HCT116 (cell line): ENCODE measurements around the gene SART3.

Source experiments
- CEBPB ChIP-seq: IDR thresholded peaks from 2 replicates; pipeline ENCODE4 v1.6.1; 2012; ENCODE audit warnings: low read depth
- CTCF ChIP-seq, 3 experiments: fragments of 200-600 bp in 1 of 3; sonication (generic) in 1 of 3; IDR thresholded peaks in 2 of 3; conservative IDR thresholded peaks in 1 of 3; 2 replicates each; pipeline ENCODE4 v1.5.1; 2012 to 2017; ENCODE audit warnings: low read depth in 2 of 3, low read length in 2 of 3, antibody characterized with exemption in 1 of 3, borderline replicate concordance in 1 of 3, control low read depth in 1 of 3, mild to moderate bottlenecking in 1 of 3, mixed read lengths in 1 of 3, mixed run types in 1 of 3, moderate library complexity in 1 of 3; ENCODE audit not compliant: insufficient read depth in 1 of 3
- EZH2 ChIP-seq: fragments of 200-600 bp; sonication (generic); IDR thresholded peaks from 2 replicates; pipeline ENCODE4 v1.6.1; 2017; ENCODE audit warnings: antibody characterized with exemption, mixed run types
- POLR2A ChIP-seq: IDR thresholded peaks from 2 replicates; pipeline ENCODE4 v1.7.0; 2011; ENCODE audit warnings: borderline replicate concordance; ENCODE audit not compliant: insufficient read depth, insufficient read length; ENCODE audit errors: extremely low read depth
- POLR2AphosphoS5 ChIP-seq: IDR thresholded peaks from 2 replicates; pipeline ENCODE4 v1.6.1; 2011; ENCODE audit warnings: mild to moderate bottlenecking, low read depth, low read length, moderate library complexity
- RAD21 ChIP-seq: IDR thresholded peaks from 2 replicates; pipeline ENCODE4 v1.6.1; 2012; ENCODE audit warnings: low read depth, mild to moderate bottlenecking
- SP1 ChIP-seq: IDR thresholded peaks from 2 replicates; pipeline ENCODE4 v1.6.1; 2012; ENCODE audit warnings: low read depth
- TCF7L2 ChIP-seq: IDR thresholded peaks from 2 replicates; pipeline ENCODE4 v1.7.0; 2011; ENCODE audit warnings: borderline replicate concordance, inconsistent platforms; ENCODE audit not compliant: insufficient read depth, insufficient read length; ENCODE audit errors: extremely low read depth

DNA sequence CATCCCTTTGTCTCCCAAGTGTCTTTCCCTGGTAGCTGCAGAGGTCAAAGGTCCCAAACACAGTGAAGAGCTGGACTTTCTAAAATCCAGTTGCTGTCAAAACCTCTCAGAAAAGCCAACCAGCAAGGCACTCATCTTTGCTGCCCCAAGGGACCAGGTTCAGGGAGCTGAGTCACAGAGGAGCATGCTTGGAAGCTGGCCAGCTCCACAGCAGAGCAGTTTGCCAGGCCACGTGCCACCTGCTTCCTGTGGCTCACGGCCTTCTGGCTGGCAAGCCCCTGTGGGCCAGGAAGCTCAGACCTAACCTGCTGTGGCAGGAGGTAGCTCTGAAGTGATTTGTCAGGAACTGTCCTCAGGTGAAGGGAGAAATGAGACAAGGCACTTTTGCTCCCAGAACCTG is 5.0 kb upstream of the SART3 start:
- TF ChIP-seq POLR2AphosphoS5: peak; percentile 74
- TF ChIP-seq EZH2: no peak
- TF ChIP-seq CTCF (IDR thresholded peaks at IDR 0.05 in 2 of 3, conservative IDR thresholded peaks at IDR 0.05 in 1 of 3; ENCODE audit: borderline replicate concordance in 1 of 3, insufficient read depth in 1 of 3, low read depth in 2 of 3, low read length in 2 of 3): no peak
- TF ChIP-seq TCF7L2: peak; percentile 55
- no peak for TF ChIP-seq CEBPB
- TF ChIP-seq POLR2A: no peak
- no peak for TF ChIP-seq RAD21
- TF ChIP-seq SP1: no peak
